Hepatocyte (in vitro differentiated cells): ENCODE results near the gene WNT7B.

ENCODE experiments used
- CTCF ChIP-seq: fragments of 200-600 bp; sonication (generic); IDR thresholded peaks from 2 replicates; pipeline ENCODE4 v1.5.1; 2016; ENCODE audit warnings: antibody characterized with exemption, mild to moderate bottlenecking; ENCODE audit not compliant: poor library complexity
- EZH2 ChIP-seq: fragments of 200-600 bp; sonication (generic); IDR thresholded peaks from 2 replicates; pipeline ENCODE4 v1.6.1; 2016; ENCODE audit warnings: antibody characterized with exemption, mild to moderate bottlenecking, borderline replicate concordance
- EZH2phosphoT487 ChIP-seq: fragments of 200-600 bp; sonication (generic); IDR thresholded peaks from one replicate; pipeline ENCODE4 v1.6.1; 2018; ENCODE audit warnings: antibody characterized with exemption, mild to moderate bottlenecking, low read depth, moderate library complexity; ENCODE audit not compliant: unreplicated experiment, severe bottlenecking

- TF ChIP-seq EZH2phosphoT487 (no peak), CTCF (no peak), EZH2 (no peak)
Observed at GRCh38 chr22:45999379-45999971, 22.5 kb upstream of the WNT7B start.
